Keratinocyte (primary cell): ENCODE results near the gene DUSP5.

ENCODE experiments used
- EZH2 ChIP-seq: IDR thresholded peaks from one replicate; pipeline ENCODE4 v1.6.1; 2012; ENCODE audit warnings: inconsistent platforms, mild to moderate bottlenecking, low read length, moderate library complexity
- TF ChIP-seq, protein P1 (sequence below), 3 experiments: IDR thresholded peaks in 1 of 3; conservative IDR thresholded peaks in 1 of 3; optimal IDR thresholded peaks in 1 of 3; 2 replicates in 2 of 3; 3 replicates in 1 of 3; pipeline versions ENCODE3 to v1.5.1; 2011; ENCODE audit warnings: low read length in 3 of 3, mild to moderate bottlenecking in 3 of 3, moderate library complexity in 2 of 3, control low read depth in 1 of 3, inconsistent platforms in 1 of 3; ENCODE audit not compliant: insufficient read depth in 2 of 3; ENCODE audit errors: extremely low read depth in 1 of 3

DNA sequence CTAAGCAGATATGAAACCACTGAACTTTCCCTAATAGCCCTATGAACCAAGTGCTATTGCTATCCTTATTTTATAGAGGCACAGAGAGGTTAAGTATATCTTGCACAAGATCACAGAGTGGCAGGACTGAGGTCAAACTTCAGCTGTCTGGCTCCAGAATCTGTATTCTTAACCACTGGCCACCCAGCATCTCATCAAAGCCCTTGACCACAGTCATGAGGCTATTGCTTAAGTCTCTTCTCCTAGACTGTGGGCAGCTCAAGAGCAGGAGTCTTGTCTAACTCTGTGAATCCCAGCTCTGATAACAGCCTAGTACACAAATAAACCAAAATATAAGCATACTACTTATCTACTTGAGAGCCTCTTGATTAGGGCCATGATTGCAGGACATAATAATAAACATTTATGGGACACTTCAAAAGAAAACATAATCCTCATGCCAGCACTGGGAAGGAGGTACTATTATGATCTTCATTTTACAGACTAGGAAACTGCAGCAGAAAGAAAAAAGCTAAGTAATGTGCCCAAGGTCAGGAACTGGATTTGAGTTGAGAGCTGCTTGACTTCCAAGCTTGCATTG, 47.3 kb downstream of the DUSP5 start:
- TF ChIP-seq EZH2, result no peak
- TF ChIP-seq, protein P1, sequence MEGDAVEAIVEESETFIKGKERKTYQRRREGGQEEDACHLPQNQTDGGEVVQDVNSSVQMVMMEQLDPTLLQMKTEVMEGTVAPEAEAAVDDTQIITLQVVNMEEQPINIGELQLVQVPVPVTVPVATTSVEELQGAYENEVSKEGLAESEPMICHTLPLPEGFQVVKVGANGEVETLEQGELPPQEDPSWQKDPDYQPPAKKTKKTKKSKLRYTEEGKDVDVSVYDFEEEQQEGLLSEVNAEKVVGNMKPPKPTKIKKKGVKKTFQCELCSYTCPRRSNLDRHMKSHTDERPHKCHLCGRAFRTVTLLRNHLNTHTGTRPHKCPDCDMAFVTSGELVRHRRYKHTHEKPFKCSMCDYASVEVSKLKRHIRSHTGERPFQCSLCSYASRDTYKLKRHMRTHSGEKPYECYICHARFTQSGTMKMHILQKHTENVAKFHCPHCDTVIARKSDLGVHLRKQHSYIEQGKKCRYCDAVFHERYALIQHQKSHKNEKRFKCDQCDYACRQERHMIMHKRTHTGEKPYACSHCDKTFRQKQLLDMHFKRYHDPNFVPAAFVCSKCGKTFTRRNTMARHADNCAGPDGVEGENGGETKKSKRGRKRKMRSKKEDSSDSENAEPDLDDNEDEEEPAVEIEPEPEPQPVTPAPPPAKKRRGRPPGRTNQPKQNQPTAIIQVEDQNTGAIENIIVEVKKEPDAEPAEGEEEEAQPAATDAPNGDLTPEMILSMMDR (optimal IDR thresholded peaks at IDR 0.05 in 1 of 3, IDR thresholded peaks at IDR 0.05 in 1 of 3, conservative IDR thresholded peaks at IDR 0.05 in 1 of 3; ENCODE audit: extremely low read depth in 1 of 3, insufficient read depth in 2 of 3, low read length in 3 of 3), result no peak
